ENCODE results near the gene MEX3B. TPM values are rescaled to one million over a fixed set of nuclear protein-coding genes. Genes with fewer than 3 reads are reported as not detected.

Gene MEX3B
- total RNA-seq, 1 experiment from 2014 or later, result 11.0 TPM

DNA sequence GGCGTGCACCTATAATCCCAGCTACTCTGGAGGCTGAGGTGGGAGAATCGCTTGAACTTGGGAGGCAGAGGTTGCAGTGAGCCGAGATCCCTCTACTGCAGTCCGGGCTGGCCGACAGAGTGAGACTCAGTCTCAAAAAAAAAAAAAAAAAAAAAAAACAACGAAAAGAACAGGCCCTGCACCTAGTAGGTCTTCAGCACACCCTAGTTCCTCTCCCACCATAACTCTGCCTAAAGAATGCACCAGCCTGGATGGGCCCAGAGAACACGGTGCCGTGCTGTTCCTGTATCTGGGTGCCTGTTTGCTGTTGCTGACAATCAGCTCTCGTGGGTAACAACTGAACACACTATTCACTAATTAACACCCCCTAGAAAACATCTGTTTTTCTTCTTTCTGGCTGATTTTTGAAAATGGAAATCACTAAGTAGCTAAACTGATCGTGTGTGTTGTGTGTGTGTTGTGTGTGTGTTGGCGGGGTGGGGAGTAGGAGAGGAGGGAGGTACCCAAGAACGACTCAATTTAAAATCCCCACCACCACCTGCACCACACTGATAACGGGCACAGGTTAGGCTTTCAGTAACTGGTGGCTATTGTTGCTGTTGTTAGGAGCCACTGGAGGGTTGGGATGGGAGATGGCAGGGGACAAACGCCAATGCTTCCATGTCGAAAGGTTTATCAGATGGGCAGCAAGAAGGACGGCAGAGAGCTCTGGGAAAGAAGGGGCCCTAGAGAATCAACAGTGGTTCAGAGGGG, 40.6 kb upstream of the MEX3B start:
- Mint-ChIP-seq H3K27me3 (ENCODE audit: low read depth) (peaks cover 1% of the 10 kb centered on the region; the same call in 1 of the 2 replicates), H3K36me3 (ENCODE audit: insufficient read depth in 1 of 3, low read depth in 3 of 3) (no peaks in the 10 kb centered on the region; a peak in 1 of 7 replicates), H3K9me3 (no peaks in the 10 kb centered on the region; a peak in 1 of 5 replicates), H3K27ac (peak overlapping the region in 1 of 3 experiments; percentile 27; a peak in 1 of 7 replicates), H3K4me3 (no peak overlapping the region), H3K4me1 (peaks cover 20 to 23% of the 10 kb centered on the region in 2 experiments)
- H3K18ac ChIP-seq (ENCODE audit: insufficient read length, low read depth, low read length), result no peak overlapping the region
- H3T11ph ChIP-seq (ENCODE audit: low read length), result no peak overlapping the region
- H3K27ac ChIP-seq (ENCODE audit: insufficient read length, low read depth, low read length), result no peak overlapping the region
- H3K23ac ChIP-seq (ENCODE audit: insufficient read length, low read depth, low read length), result no peak overlapping the region
- H3K4me2 ChIP-seq (ENCODE audit: insufficient read depth, insufficient read length, low read length), result no peak overlapping the region
- no peak for DNase-seq
- H4K20me1 ChIP-seq (ENCODE audit: control insufficient read depth, insufficient read depth, insufficient read length), result no peaks in the 10 kb centered on the region
- H2BK12ac ChIP-seq (ENCODE audit: insufficient read length, low read depth, low read length), result no peak overlapping the region
- WGBS (ENCODE audit: extremely low coverage, insufficient read length, low lambda C conversion rate), result no CpG with 5 or more reads among the region's 16 CpGs
- TF ChIP-seq, protein P1, sequence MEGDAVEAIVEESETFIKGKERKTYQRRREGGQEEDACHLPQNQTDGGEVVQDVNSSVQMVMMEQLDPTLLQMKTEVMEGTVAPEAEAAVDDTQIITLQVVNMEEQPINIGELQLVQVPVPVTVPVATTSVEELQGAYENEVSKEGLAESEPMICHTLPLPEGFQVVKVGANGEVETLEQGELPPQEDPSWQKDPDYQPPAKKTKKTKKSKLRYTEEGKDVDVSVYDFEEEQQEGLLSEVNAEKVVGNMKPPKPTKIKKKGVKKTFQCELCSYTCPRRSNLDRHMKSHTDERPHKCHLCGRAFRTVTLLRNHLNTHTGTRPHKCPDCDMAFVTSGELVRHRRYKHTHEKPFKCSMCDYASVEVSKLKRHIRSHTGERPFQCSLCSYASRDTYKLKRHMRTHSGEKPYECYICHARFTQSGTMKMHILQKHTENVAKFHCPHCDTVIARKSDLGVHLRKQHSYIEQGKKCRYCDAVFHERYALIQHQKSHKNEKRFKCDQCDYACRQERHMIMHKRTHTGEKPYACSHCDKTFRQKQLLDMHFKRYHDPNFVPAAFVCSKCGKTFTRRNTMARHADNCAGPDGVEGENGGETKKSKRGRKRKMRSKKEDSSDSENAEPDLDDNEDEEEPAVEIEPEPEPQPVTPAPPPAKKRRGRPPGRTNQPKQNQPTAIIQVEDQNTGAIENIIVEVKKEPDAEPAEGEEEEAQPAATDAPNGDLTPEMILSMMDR (conservative IDR thresholded peaks at IDR 0.05), result no peak
- H3K4ac ChIP-seq (ENCODE audit: low read depth, low read length), result no peak overlapping the region
- H2BK20ac ChIP-seq (ENCODE audit: low read depth, low read length, poor library complexity, severe bottlenecking), result no peak overlapping the region
- no peaks in the 10 kb centered on the region for H3K27me3 ChIP-seq (ENCODE audit: insufficient read depth, low read length)
- H3K79me2 ChIP-seq (ENCODE audit: insufficient read depth, low read length), result no peaks in the 10 kb centered on the region
- H2BK120ac ChIP-seq (ENCODE audit: low read depth, low read length, poor library complexity, severe bottlenecking), result no peak overlapping the region
- no peak overlapping the region for H2BK5ac ChIP-seq (ENCODE audit: insufficient read length, low read length)
- H4K91ac ChIP-seq (ENCODE audit: insufficient read length, low read depth, low read length), result no peak overlapping the region
- no peak overlapping the region for H3K9ac ChIP-seq (ENCODE audit: extremely low read depth, insufficient read length, low read length)
- no peak overlapping the region for H2BK15ac ChIP-seq (ENCODE audit: low read depth, low read length)
- no peak overlapping the region for H4K5ac ChIP-seq (ENCODE audit: insufficient read length, low read depth, low read length)
- no peaks in the 10 kb centered on the region; the same call in 1 of the 2 replicates for H3K4me1 ChIP-seq (ENCODE audit: insufficient read depth, low read length)
- H3K79me1 ChIP-seq (ENCODE audit: insufficient read depth, low read depth, low read length, poor library complexity, severe bottlenecking), result no peaks in the 10 kb centered on the region
- no peaks in the 10 kb centered on the region for H3K9me3 ChIP-seq (ENCODE audit: control insufficient read depth, low read depth, low read length)
- H2AK5ac ChIP-seq (ENCODE audit: insufficient read length, low read length), result no peak overlapping the region
- H3K23me2 ChIP-seq (ENCODE audit: insufficient read length, low read depth, low read length, poor library complexity, severe bottlenecking), result no peaks in the 10 kb centered on the region
- H3K56ac ChIP-seq (ENCODE audit: insufficient read length, low read depth, low read length), result no peak overlapping the region
- H4K8ac ChIP-seq (replicated peaks; ENCODE audit: insufficient read length, low read depth, low read length), result no peak overlapping the region
- no peak overlapping the region for H3K14ac ChIP-seq (ENCODE audit: insufficient read depth, low read length)
- H2AFZ ChIP-seq (ENCODE audit: low read length), result no peak overlapping the region

All from H9 (cell line).